HCT116 (cell line): ENCODE data around the gene RAB38. TPM values are rescaled to one million over a fixed set of nuclear protein-coding genes. Genes with fewer than 3 reads are reported as not detected.

Experiments used
- ATAC-seq: fragments of 200-7000 bp; cut with Tn5 transposase; 2 replicates; pipeline ENCODE4 v1.9.1; 2020; ENCODE audit warnings: mild to moderate bottlenecking, moderate library complexity
- BruUV-seq: library from RNA; stranded (reverse); fragments of 400-500 nt; replicated peaks from 2 replicates; lab custom pipeline; 2021; lab: Mats Ljungman, UMichigan
- CTCF ChIA-PET: fragments of 300-600 bp; sonication (Branson Sonifier 250); formaldehyde crosslinking; loops from one replicate; lab custom pipeline; 2021; ENCODE audit warnings: antibody characterized with exemption; lab: Charles Lee
- POLR2A ChIA-PET: fragments of 300-600, 350-600 bp; sonication (Branson Sonifier 250); formaldehyde crosslinking; loops from one replicate; lab custom pipeline; 2021; ENCODE audit warnings: antibody characterized with exemption; lab: Charles Lee
- RAD21 ChIA-PET, 2 experiments: fragments of 300-600 bp; sonication (Branson Sonifier 250); formaldehyde crosslinking; loops; one replicate each; lab custom pipeline; 2023; ENCODE audit warnings: low total read pairs in 2 of 2; ENCODE audit not compliant: uncharacterized antibody in 2 of 2, unreplicated experiment in 2 of 2, low non-redundant PET in 1 of 2; lab: Charles Lee
- DNase-seq: peaks from one replicate; pipeline ENCODE4 v3.0.0-alpha.2; 2010; ENCODE audit warnings: low read depth, low spot score
- H2AFZ ChIP-seq: fragments of 200-600 bp; shearing (Covaris generic), sonication (generic); 2 replicates; pipeline ENCODE4 v1.6.1; 2017; ENCODE audit warnings: low read depth, mixed run types, mixed read lengths, antibody characterized with exemption, low read length; ENCODE audit not compliant: poor library complexity, severe bottlenecking
- H3K27ac ChIP-seq: 2 replicates; pipeline ENCODE4 v1.5.1; 2012; ENCODE audit warnings: low read depth, low read length
- H3K27me3 ChIP-seq: fragments of 200-600 bp; sonication (generic); 2 replicates; pipeline ENCODE4 v1.6.1; 2016; ENCODE audit warnings: mixed run types, low read length, mixed read lengths; ENCODE audit not compliant: insufficient read depth
- H3K36me3 ChIP-seq, 2 experiments: fragments of 200-500 bp in 1 of 2; fragments of 200-600 bp in 1 of 2; sonication (Bioruptor generic) in 1 of 2; sonication (generic) in 1 of 2; 2 replicates each; pipeline versions ENCODE4 v1.5.1 to v1.6.1; 2014 to 2016; ENCODE audit warnings: low read length in 2 of 2, inconsistent platforms in 1 of 2, mixed read lengths in 1 of 2, mixed run types in 1 of 2; ENCODE audit not compliant: insufficient read depth in 2 of 2, control insufficient read depth in 1 of 2
- H3K4me1 ChIP-seq, 2 experiments: fragments of 200-600 bp in 1 of 2; sonication (generic) in 1 of 2; 2 replicates each; pipeline versions ENCODE4 v1.5.1 to v1.6.1; 2012 to 2017; ENCODE audit warnings: low read length in 2 of 2, inconsistent platforms in 1 of 2, mild to moderate bottlenecking in 1 of 2, mixed read lengths in 1 of 2, mixed run types in 1 of 2, moderate library complexity in 1 of 2; ENCODE audit not compliant: insufficient read depth in 2 of 2, control insufficient read depth in 1 of 2
- H3K4me2 ChIP-seq: fragments of 200-600 bp; sonication (generic); 2 replicates; pipeline ENCODE4 v1.6.1; 2017; ENCODE audit warnings: mixed run types, low read length, mixed read lengths
- H3K4me3 ChIP-seq, 2 experiments: fragments of 200-600 bp in 1 of 2; sonication (generic) in 1 of 2; replicated peaks in 1 of 2; 2 replicates each; pipeline ENCODE4 v1.5.1; 2011 to 2016; ENCODE audit warnings: low read length in 2 of 2, control low read depth in 1 of 2, low read depth in 1 of 2, mild to moderate bottlenecking in 1 of 2, mixed read lengths in 1 of 2, mixed run types in 1 of 2
- H3K79me2 ChIP-seq: fragments of 200-600 bp; sonication (generic); 2 replicates; pipeline ENCODE4 v1.6.1; 2017; ENCODE audit warnings: mild to moderate bottlenecking, mixed run types, low read length, moderate library complexity, mixed read lengths; ENCODE audit not compliant: insufficient read depth
- H3K9ac ChIP-seq: fragments of 200-600 bp; sonication (generic); 2 replicates; pipeline ENCODE4 v1.6.1; 2016; ENCODE audit warnings: low read length, mixed read lengths
- H3K9me2 ChIP-seq: fragments of 200-600 bp; sonication (generic), shearing (Covaris generic); 2 replicates; pipeline ENCODE4 v1.6.1; 2017; ENCODE audit warnings: mixed run types, mild to moderate bottlenecking, moderate library complexity; ENCODE audit not compliant: insufficient read depth
- H3K9me3 ChIP-seq, 2 experiments: fragments of 200-500 bp in 1 of 2; fragments of 200-600 bp in 1 of 2; sonication (Bioruptor generic) in 1 of 2; sonication (generic) in 1 of 2; 2 replicates each; pipeline ENCODE4 v1.6.1; 2014 to 2017; ENCODE audit warnings: low read length in 2 of 2, mixed read lengths in 2 of 2, inconsistent platforms in 1 of 2, low read depth in 1 of 2, mild to moderate bottlenecking in 1 of 2, mixed run types in 1 of 2, moderate library complexity in 1 of 2; ENCODE audit not compliant: control insufficient read depth in 1 of 2, insufficient read depth in 1 of 2
- H4K20me1 ChIP-seq: fragments of 200-600 bp; sonication (generic), shearing (Covaris generic); 2 replicates; pipeline ENCODE4 v1.6.1; 2017; ENCODE audit warnings: mixed run types, mild to moderate bottlenecking, moderate library complexity; ENCODE audit not compliant: insufficient read depth
- CBX3 ChIP-seq: IDR thresholded peaks from 2 replicates; pipeline ENCODE4 v1.6.1; 2012; ENCODE audit warnings: low read depth
- EGR1 ChIP-seq: IDR thresholded peaks from 2 replicates; pipeline ENCODE4 v1.6.1; 2012; ENCODE audit warnings: low read depth
- ELF1 ChIP-seq: IDR thresholded peaks from 2 replicates; pipeline ENCODE4 v1.6.1; 2012; ENCODE audit warnings: low read depth, borderline replicate concordance
- EZH2phosphoT487 ChIP-seq: fragments of 200-600 bp; IDR thresholded peaks from 2 replicates; pipeline ENCODE4 v1.6.1; 2018; ENCODE audit warnings: antibody characterized with exemption, borderline replicate concordance
- JUND ChIP-seq: IDR thresholded peaks from 2 replicates; pipeline ENCODE4 v1.6.1; 2012
- POLR2A ChIP-seq: IDR thresholded peaks from 2 replicates; pipeline ENCODE4 v1.7.0; 2011; ENCODE audit warnings: borderline replicate concordance; ENCODE audit not compliant: insufficient read depth, insufficient read length; ENCODE audit errors: extremely low read depth
- POLR2AphosphoS5 ChIP-seq: IDR thresholded peaks from 2 replicates; pipeline ENCODE4 v1.6.1; 2011; ENCODE audit warnings: mild to moderate bottlenecking, low read depth, low read length, moderate library complexity
- RAD21 ChIP-seq: IDR thresholded peaks from 2 replicates; pipeline ENCODE4 v1.6.1; 2012; ENCODE audit warnings: low read depth, mild to moderate bottlenecking
- TCF7L2 ChIP-seq: IDR thresholded peaks from 2 replicates; pipeline ENCODE4 v1.7.0; 2011; ENCODE audit warnings: borderline replicate concordance, inconsistent platforms; ENCODE audit not compliant: insufficient read depth, insufficient read length; ENCODE audit errors: extremely low read depth
- ZFX ChIP-seq: fragments of 450-650 bp; IDR thresholded peaks from 2 replicates; pipeline ENCODE4 v1.6.1; 2017
- ZNF274 ChIP-seq: fragments of 200-500 bp; sonication (Bioruptor generic); IDR thresholded peaks from 2 replicates; pipeline ENCODE4 v1.6.1; 2014; ENCODE audit warnings: mild to moderate bottlenecking, low read depth, low read length, inconsistent platforms
- intact Hi-C: fragments of 100-400 bp; cut with micrococcal nuclease; formaldehyde crosslinking; loops from 2 replicates; pipeline ENCODE4 v1.10.0; 2022
- total RNA-seq: library from RNA; stranded (reverse); gene quantifications from one replicate; pipeline ENCODE4 v1.2.1, GENCODE V29; 2021; ENCODE audit not compliant: unreplicated experiment
- TF ChIP-seq, protein P1 (sequence below): IDR thresholded peaks from 2 replicates; pipeline ENCODE4 v1.6.1; 2012
- TF ChIP-seq, protein P2 (sequence below): IDR thresholded peaks from 2 replicates; pipeline ENCODE4 v1.6.1; 2012; ENCODE audit warnings: low read depth

Gene RAB38
- total RNA-seq, 1 experiment from 2014 or later: 15.1 TPM

DNA sequence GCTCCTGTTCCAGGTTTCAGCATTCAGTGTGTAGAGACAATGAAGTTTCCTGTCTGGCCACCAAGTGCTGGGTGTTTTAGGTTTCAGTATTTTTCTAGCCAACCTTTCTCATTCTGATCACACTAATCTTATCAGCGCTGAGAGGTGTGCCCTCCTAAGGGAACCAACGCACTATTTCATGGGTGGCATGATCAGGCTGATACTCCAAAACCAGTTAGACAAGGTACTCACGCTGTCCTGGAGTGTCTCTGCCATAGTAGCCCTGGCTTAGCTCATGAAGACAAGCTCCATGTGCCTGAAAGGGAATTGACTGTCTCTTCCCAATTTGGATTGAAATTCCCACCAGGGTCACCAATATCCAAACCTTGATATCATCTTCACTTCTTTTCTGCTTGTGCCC, 8.0 kb upstream of the RAB38 start:
- ATAC-seq: no peak
- POLR2A ChIA-PET: no interaction called here
- no peaks in the 10 kb centered on the region for H3K79me2 ChIP-seq
- no peak for TF ChIP-seq POLR2AphosphoS5
- no peak for TF ChIP-seq JUND
- TF ChIP-seq ELF1: no peak
- TF ChIP-seq RAD21: no peak
- no peak for TF ChIP-seq ZNF274
- TF ChIP-seq EGR1: no peak
- TF ChIP-seq ZFX: no peak
- no peak for TF ChIP-seq CBX3
- TF ChIP-seq, protein P1, sequence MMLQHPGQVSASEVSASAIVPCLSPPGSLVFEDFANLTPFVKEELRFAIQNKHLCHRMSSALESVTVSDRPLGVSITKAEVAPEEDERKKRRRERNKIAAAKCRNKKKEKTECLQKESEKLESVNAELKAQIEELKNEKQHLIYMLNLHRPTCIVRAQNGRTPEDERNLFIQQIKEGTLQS: no peak
- no peak for TF ChIP-seq POLR2A
- TF ChIP-seq, protein P2, sequence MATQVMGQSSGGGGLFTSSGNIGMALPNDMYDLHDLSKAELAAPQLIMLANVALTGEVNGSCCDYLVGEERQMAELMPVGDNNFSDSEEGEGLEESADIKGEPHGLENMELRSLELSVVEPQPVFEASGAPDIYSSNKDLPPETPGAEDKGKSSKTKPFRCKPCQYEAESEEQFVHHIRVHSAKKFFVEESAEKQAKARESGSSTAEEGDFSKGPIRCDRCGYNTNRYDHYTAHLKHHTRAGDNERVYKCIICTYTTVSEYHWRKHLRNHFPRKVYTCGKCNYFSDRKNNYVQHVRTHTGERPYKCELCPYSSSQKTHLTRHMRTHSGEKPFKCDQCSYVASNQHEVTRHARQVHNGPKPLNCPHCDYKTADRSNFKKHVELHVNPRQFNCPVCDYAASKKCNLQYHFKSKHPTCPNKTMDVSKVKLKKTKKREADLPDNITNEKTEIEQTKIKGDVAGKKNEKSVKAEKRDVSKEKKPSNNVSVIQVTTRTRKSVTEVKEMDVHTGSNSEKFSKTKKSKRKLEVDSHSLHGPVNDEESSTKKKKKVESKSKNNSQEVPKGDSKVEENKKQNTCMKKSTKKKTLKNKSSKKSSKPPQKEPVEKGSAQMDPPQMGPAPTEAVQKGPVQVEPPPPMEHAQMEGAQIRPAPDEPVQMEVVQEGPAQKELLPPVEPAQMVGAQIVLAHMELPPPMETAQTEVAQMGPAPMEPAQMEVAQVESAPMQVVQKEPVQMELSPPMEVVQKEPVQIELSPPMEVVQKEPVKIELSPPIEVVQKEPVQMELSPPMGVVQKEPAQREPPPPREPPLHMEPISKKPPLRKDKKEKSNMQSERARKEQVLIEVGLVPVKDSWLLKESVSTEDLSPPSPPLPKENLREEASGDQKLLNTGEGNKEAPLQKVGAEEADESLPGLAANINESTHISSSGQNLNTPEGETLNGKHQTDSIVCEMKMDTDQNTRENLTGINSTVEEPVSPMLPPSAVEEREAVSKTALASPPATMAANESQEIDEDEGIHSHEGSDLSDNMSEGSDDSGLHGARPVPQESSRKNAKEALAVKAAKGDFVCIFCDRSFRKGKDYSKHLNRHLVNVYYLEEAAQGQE: no peak
- TF ChIP-seq EZH2phosphoT487: no peak
- TF ChIP-seq TCF7L2: no peak
- CTCF ChIA-PET: no interaction called here
- intact Hi-C loops: no loop called here
- H3K4me3 ChIP-seq: no peak overlapping the region
- DNase-seq: no peak
- no peak overlapping the region for H3K4me2 ChIP-seq
- H4K20me1 ChIP-seq: no peaks in the 10 kb centered on the region
- no peaks in the 10 kb centered on the region for H3K36me3 ChIP-seq
- H3K9ac ChIP-seq: no peak overlapping the region
- no peak overlapping the region for H2AFZ ChIP-seq
- peaks cover 0 to 8% of the 10 kb centered on the region in 2 experiments; a peak in 2 of 4 replicates for H3K4me1 ChIP-seq
- no peak overlapping the region for H3K27ac ChIP-seq
- RAD21 ChIA-PET: no interaction called here
- H3K9me2 ChIP-seq: no peaks in the 10 kb centered on the region
- no peaks in the 10 kb centered on the region for H3K9me3 ChIP-seq
- BruUV-seq: no TSS peak
- H3K27me3 ChIP-seq: no peaks in the 10 kb centered on the region
